ENCODE results near the gene C1orf52.
"Not testable (repeated sequence)": the region's sequence is repeated elsewhere in the genome, so short reads cannot be mapped to it uniquely, and the experiment has no call there.

C1orf52 gene

DNA sequence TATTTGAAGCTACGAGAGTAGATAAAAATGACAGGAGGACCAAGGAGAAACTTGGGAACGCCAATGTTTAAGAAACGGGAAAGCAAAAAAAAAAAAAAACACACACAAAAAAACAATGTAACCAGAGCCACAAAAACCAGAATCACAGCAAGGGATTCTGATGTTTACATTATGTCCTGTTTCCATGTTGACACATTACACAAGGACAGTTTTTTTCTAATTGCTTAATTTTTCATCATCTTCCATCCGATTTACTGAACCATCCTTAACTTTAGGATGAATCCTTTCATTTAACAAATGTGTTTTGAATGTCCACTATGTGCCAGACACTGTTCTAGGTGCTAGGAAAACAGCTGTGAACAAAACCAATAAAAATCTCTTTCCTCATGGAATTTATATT lies 18.3 kb upstream of the C1orf52 start:
- no peak for DNase-seq

DNA sequence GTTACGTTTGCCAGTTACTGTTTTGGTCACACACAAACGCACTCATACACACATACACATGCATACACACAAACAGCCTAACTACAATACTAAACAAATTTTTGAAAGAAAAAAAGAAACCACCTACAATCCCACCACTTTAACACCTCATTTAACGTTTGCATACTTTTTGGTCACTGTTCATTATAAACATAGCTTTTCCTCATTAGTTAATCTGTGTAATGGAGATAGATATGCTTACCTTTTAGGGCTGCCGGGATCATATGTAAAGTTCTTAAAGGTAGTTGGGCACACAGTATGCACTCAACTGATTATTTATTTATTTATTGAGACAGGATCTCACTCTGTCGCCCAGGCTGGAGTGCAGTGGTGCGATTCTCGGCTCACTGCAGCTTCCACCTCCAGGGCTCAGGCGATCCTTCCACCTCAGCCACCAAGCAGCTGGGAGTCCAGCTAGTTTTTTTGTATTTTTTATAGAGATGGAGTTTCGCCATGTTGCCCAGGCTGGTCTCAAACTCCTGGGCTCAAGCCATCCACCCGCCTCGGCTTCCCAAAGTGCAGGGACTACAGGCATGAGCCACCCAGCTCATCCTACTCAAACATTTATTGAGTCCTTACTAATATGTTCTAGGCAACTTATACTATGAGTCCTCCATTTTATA lies 17.6 kb upstream of the C1orf52 start:
- DNase-seq, result no peak

DNA sequence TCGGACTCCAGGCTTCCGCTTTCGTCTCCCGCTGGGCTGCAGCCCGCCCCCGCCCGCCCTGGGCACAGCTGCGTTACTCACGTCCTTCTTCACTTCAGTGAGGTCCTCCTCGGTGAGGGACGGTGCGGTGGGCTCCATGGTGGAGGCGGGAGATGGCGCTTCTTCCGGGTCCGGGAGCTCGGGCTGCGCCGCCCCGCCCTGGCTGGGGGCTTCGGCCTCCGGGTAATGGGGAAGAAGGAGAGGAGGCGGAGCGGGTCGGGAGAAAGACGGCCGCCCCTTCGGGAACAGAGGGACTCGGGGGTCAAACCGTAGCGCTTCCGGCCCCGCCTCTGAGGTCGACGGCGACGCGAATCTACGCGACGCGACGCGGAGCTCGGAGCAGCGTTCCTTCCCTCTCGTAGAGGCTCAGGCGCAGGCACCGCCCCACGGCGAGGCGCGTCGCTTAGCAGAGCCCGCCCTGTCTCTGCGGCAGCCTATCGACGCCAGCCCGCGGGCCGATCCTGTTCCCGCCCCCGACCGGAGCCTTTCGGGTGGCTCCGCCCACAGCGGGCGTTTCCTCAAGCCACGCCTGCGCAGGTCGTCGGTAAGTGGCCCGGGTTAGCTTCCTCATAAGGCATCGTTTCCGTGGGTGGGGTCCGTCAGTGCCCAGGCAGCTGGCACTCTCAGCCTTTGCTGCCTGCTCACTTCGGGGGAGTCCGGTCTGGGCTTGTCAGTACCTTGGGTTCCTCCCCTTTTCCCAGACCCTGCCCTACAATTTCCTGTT lies 16.9 kb upstream of the C1orf52 start, which contains the start of gene BCL10:
Gene BCL10, minus strand, starts transcription at position 418 of the 763 bp plus-strand sequence. Its CDS starts 280 bp downstream, at position 138.
- peak; percentile 99 for DNase-seq

DNA sequence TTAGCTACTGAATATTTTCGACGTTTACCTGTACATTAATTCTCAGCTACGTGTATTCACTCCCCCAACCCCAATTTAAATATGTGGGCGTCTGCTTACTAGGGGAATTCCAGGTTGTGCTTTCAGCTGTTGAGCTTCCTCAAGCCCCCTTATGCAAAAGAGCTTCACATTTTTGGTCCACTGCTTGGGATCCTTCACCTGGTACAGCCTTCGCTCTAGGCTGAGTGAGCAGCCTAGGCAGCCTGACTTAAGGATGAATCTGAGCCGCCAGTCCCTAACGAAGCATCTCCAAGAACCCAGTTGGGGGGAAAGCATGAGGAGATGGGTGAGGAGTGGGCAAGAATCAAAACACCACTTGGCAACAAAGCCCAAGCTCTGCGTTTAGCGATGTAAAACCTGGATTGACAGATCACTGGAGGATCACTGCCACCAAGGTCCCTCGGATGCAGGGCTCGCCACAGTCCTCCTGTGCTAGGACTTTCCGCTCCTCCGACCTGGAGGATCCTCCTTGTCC lies 16.3 kb upstream of the C1orf52 start:
- no peak for DNase-seq

DNA sequence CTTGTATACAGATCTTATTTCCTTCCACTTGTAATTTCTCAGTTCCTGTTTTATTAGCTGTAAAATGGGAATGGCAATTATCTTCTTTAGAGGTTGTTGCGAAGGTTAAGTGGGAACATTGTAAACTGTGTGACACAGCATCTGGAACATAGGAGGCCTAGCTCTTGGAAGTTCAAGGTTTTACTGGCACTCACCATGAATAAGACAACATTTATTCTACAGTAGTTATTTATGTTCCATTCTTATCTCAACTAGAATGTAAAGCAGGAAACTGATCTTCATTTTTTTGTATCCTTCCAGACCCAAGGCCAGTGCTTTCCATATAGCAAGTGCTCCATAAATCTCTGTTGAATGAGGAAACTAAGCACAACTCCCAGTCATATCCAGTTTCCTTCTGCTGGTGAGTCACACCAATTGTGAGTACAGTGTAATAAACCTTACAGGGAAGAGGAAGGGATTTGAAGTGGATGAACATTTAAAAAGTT lies 15.5 kb upstream of the C1orf52 start:
- no peak for DNase-seq

DNA sequence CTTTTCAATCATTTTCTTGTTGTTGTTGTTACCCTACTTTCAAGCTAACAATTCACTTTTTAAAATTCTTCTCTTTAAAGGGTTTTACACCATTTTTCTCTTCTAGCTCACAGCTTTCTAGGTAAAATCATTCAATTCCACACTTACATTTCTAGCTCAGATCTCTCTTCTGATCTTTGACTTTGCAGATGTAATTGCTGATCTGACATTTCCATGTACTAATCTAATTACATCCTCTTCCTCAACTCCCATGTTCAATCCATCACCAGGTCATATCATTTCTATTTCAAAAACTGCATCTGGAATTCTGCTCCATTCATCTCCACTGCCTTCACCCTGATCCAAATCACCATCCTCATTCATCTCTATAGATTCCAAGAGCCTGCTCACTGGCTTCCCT lies 13.9 kb upstream of the C1orf52 start:
- no peak for DNase-seq

DNA sequence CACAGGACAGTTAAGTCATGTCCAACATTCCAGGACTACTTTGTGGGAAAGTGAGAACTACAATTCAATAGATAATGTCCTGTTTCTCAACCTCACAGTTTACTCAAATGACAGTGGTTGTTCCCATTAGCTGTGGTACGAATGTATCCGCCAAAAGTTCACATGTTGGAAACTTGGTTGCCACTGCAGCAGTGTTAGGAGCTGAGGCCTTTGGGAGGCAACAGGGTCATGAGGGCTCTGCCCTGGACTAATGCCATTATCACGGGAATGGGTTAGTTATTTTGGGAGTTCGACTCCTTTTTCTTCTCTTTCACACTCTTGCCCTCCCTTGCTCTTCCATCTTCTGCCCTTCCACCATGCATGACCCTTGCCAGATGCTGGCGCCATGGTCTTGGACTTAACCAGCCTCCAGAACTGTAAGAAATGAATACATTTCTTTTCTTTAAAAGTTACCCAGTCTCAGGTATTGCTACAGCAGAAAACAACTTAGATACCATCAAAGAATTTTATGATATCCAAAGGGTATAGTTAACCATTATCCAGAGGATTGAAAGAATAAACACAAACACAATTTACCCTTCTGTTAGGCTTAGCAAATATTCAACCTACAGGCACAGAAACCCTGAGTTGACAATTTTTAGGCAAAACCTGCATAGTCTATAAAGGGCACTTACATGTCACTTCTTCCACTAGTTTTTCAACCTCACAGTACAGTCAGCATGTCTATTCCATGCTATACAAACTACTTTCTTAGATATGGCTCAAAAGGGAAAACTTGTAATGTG lies 9.5 kb upstream of the C1orf52 start:
- DNase-seq, result no peak

DNA sequence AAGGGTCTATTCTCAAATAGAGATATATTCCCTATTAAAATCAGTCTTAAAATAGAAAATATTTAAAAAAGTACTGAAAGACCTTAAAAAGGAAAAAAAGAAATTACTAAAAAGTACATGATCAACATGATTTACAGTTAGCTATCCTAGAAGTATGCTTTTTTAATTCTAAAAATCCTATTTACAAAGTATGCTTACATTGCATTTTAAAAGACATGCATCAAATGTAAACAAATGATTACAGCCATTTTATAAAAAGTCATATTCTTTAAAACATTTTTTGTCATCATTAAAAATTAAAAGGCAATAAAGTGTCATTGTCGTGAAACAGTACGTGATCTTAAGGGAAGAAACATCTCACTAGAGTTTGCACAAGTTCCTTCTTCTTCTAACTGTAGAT lies 7.9 kb upstream of the C1orf52 start:
- DNase-seq, result no peak

DNA sequence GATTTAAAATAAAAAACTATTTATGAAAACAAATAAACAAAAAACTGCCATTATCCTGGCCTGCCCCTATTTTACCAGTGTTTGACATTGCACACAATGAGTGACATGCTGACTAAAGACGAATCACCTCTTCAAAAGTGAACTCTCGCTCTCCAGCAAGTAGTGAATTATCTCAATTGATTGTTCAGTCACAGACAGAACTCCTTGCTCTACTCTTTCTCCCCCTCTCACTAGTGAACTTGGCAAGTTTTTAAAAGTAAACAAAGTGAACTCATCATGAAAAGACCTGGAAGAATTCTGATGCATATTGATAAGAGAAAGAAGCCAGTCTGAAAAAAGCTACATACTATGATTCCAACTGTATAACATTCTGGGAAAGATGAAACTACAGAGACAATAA lies 4.7 kb upstream of the C1orf52 start:
- DNase-seq, result no peak

DNA sequence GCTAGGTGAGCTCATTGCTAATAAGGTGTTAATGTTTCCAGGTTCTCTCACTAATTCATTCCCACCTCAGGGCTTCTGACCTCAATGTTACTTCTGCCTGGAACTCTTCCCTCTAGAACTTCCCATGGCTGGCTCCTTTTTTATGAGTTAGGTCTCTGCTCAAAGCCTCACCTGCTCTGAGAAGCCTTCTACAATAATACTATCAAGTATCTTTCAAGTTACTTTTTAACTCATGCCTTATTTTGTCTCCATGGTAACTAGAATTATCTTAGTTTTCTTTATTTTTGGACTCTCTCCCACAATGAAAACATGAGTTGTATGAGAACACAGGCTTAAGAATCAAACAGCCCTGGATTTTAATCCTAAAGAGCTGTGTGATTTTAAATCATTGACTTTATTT lies 3.5 kb upstream of the C1orf52 start:
- DNase-seq, result no peak

DNA sequence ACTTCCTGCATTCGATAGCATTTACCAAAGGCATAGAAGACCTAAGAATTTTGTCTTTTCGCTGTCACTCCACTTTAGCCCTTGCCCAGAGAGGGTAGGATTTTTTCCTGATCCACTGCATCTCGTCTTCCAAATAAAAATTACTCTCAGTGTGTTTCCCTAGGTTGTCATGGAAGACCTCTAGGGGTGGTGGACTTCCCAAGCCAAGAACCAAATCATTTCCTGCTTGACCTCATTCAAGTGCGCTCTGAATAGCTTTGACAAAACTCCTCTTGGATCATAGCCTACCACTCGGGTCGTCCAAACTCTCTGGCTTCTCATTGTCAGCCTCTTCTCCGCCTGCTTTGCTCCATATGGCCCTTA lies 431 bp upstream of the C1orf52 start:
- no peak for DNase-seq

DNA sequence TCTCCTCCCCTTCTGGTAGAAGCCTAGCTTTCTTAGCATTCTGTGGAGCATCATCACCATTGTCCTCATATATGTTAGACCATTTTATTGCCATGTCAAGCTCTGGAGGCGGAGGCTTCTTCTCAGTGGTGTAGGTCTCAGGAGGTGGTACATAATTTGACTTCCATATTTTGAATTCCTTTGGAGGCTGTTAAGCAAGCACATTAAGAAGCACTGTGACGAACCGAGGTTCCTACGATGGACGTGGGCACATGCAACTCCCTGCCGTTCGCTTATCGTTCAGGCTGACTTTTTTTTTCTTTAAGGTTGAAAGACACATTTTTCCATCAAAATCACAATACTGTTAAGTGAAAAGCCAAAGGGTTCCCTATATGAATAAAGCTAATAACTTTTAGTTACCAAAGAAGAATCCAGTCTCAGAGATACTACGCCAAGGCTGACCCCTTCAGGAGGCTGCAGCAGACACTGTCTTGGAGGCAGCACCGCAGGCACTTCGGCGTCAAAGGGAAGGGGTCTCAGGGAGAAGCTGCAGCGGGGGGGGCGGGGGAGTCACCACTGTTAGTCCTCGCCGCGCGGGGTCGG lies 835 bp downstream of the C1orf52 start:
- no peak for DNase-seq

DNA sequence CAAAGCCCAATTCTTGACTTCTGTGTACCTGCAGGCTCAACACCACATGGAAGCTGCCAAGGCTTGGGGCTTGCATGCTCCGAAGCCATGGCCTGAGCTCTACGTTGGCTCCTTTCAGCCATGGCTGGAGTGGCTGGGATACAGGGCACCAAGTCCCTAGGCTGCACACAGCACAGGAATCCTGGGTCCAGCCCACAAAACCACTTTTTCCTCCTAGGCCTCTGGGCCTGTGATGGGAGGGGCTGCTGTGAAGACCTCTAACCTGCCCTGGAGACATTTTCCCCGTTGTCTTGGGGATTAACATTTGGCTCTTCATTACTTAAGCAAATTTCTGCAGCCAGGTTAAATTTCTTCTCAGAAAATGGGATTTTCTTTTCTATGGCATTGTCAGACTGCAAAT lies 10.4 kb downstream of the C1orf52 start:
- not testable (repeated sequence) for DNase-seq

DNA sequence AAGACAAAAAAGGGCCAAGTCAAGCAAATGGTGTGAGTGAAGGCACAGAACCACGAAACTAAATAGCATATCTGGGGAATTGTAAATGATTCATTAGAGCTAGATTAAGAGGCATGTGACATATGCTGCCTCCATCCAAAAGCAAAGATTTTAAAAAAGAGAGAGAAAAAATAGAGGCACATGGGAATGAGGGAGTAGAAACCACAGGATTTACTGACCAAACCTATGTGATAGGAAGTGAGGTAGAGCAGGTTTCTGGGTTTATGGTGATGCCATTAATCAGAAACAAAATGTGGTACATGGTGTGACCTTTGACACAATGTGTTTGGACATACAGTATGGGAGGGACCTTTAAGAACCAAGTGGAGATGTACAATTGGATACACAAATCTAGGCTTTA lies 13.6 kb downstream of the C1orf52 start:
- DNase-seq, result no peak

DNA sequence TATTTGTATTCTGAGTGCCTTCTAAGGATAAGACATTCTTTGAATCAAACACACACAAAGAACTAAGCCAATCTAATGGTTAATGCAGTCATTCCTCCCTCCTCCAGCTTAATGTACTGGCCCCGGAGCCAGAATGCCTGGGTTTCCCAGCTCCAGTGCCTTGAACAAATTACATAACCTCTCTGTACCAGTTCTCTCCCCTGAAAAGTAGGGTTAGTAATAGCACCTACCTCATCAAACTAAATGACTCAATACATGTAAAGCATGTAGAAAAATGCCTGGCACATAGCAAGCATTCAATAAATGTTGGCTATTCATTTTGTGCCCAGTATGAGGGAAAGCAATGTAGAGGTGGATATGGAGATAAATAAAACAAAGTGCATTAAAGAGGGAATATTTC lies 14.0 kb downstream of the C1orf52 start:
- DNase-seq, result no peak

DNA sequence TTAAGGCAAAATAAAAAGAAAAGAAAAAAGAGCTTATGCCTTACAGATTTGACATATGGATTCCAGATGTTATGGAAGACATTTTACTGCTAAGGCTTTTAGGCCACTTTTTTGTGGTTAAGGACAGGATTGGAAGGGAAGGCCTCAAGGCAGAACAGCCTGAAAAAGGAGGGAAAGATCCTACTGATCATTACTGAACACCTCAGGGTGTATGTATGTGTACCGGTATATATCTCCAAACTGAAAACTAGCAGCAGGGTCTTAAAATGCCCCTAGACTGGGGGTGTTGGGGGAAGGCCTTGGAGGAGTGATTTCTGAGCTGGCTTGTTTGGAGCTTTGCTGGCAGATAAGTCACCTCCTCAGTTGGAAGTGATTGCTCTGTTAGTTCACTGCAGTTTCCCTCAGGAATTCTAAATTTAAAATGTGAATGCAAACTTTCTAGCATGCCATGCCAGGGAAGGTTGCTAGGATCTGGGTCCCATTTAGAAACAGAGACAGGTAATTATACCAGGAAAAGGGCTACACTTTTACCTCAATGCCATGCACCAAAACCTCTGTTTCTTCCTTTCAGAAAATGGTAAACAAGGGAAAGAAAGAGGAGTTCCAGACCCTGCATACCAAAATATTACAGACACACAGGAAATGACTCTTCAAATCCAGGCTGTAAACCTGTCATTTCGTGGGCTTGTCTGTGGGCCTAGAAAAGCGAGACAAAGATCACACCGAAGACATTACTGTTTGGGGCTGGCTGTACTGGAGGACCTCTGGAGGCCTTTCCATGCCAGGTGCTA lies 15.0 kb downstream of the C1orf52 start:
- DNase-seq, result no peak

DNA sequence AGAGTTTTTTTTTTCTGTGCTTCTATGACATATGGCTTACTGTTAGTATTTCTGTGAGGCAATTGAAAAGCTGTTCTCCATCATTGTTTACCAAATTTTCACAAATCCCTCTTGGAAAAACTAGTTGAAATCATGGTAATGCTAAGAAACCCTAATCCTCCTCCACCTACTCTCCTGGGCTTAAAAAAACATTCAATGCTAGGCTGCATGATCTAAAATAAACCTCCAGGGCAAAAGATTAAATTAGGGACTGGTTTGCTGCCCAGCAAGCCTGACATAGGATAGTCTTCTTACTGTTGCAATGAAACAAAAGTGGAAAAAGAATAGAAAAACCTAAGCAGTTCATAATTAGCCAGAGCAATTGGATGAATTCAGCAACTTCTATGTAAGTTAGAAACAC lies 16.1 kb downstream of the C1orf52 start:
- no peak for DNase-seq

DNA sequence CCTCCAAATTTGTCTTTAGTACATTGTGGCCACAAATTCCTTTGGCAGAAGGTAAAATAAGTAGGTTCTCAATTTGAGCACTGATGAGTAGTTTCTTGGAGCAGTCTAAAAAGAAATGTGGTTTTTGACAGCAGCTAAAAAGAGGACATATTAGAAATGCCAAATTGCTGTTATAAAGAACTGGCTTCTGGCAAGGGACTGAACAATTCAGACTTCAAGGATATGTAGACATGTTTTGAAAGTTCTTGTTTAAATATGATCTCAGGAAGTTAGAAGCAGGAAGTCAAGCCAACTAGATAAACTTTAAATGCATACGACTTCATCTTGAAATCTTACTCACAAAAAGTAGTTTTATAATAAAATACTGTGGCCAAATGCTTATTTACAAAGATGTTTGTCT lies 18.8 kb downstream of the C1orf52 start:
- no peak for DNase-seq

DNA sequence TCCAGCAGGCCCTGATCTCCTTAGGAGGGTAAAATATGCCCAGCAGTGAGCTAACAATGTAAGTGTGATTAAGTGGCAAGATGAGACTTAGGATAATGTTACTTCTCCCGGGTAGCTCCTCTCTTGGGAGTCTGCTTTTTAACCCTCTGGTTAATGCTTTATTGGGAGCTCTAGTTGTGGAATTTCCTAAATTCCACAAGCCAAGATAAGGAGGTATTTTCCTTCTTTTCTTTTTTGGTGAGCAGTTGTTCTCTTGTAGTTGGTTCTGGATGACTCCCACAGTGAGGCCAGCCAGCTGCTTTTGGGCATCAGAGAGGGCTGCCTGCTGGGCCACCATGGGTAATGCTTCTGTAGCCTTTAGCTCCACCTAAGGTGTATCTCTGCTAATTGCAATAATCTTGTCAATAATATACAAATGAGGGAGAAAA lies 19.3 kb downstream of the C1orf52 start:
- DNase-seq, result peak; percentile 19

DNA sequence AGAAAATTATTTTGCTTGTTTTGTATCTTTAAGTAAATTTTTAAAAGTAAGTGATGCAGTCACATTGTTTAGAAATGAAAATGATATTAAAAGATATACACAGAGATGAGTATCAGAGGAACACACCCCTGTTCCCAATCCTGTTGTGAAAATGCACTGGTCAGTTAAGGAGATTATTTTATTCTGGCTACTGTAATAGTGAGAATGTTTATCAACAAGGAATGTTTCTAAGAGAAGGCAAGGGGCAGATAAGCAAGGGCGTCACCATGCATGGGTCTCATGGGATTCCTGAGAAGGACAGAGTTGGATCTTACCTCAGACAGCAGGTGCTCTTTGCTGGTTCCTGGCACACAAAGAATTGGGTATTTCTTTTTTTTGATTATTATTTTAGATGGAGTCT lies 21.8 kb downstream of the C1orf52 start:
- no peak for DNase-seq

DNA sequence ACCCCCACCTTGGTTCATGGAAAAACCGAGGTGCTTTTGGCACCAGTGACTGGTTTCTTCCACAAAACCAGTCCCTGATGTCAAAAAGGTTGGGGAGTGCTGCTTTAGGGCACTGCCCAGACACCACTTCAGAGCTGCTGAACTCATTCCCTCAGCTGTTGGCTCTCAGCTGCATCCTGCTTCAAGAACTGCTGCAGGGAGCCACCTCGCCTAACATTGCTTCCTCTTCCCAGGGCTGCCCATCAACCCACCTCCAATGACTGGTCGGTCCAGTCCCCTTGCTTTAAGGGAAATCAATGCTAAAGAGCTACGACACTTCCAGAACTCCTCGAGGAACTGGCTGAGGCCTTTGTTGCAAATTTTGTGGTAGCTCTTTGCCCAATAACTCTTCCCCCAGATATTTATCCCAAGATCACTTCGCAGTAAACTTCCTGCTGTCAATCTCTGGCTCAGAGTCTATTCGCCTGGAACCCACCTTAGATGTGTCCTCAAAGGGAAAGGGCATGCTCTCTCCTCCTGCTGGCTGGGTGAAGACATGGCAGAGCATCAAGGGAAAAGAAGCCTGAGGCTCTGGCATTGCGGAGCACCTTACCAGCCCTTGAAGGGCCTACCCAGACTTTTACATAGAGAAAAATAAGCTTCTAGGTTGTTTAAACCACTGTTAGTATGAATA lies 29.0 kb downstream of the C1orf52 start:
- DNase-seq, result no peak
